HG02588 (cell line): ENCODE results near the gene KLHL40.

ENCODE experiments used
- ATAC-seq: cut with Tn5 transposase; IDR thresholded peaks from one replicate; pipeline ENCODE4 v1.9.1; 2021; ENCODE audit warnings: mild to moderate bottlenecking, moderate library complexity; ENCODE audit not compliant: unreplicated experiment

Gene KLHL40

GRCh38 chr3:42685363-42685881 is at the start of gene KLHL40:
Gene KLHL40, plus strand, starts transcription at chr3:42685537. Its CDS starts 82 bp downstream, at chr3:42685619.
- ATAC-seq: no peak

GRCh38 chr3:42637001-42637400 is 48.3 kb upstream of the KLHL40 start:
- ATAC-seq: no peak

- ATAC-seq: no peak
These were observed 46.9 kb upstream of the KLHL40 start for GRCh38 chr3:42638339-42638842.

GRCh38 chr3:42639192-42639591 is 46.1 kb upstream of the KLHL40 start:
- ATAC-seq: no peak

GRCh38 chr3:42640129-42640528 is 45.2 kb upstream of the KLHL40 start:
- ATAC-seq: no peak

GRCh38 chr3:42640771-42641370 is 44.5 kb upstream of the KLHL40 start:
- no peak for ATAC-seq

GRCh38 chr3:42647821-42648459 is 37.4 kb upstream of the KLHL40 start:
- no peak for ATAC-seq

GRCh38 chr3:42649006-42649405 is 36.3 kb upstream of the KLHL40 start:
- no peak for ATAC-seq

GRCh38 chr3:42649783-42650182 is 35.6 kb upstream of the KLHL40 start:
- ATAC-seq: no peak

GRCh38 chr3:42651248-42652091 is 33.9 kb upstream of the KLHL40 start:
- no peak for ATAC-seq

- no peak for ATAC-seq
These were observed 33.1 kb upstream of the KLHL40 start for GRCh38 chr3:42652251-42652610.

GRCh38 chr3:42652611-42653302 is 32.6 kb upstream of the KLHL40 start:
- no peak for ATAC-seq

GRCh38 chr3:42653303-42653559 is 32.1 kb upstream of the KLHL40 start:
- ATAC-seq: no peak

GRCh38 chr3:42653560-42654330 is 31.6 kb upstream of the KLHL40 start, which contains the start of gene ZBTB47:
Gene ZBTB47, plus strand, starts transcription at chr3:42653697. Its CDS starts 4,659 bp downstream, at chr3:42658356.
- ATAC-seq: no peak

- no peak for ATAC-seq
These were observed 30.8 kb upstream of the KLHL40 start for GRCh38 chr3:42654331-42655201.

- ATAC-seq: no peak
These were observed 29.9 kb upstream of the KLHL40 start for GRCh38 chr3:42655331-42655888.

GRCh38 chr3:42655980-42656679 is 29.2 kb upstream of the KLHL40 start:
- no peak for ATAC-seq
